Vagina (tissue), 2 donors: ENCODE results near the gene POU2F3. TPM values are rescaled to one million over a fixed set of nuclear protein-coding genes. Genes with fewer than 3 reads are reported as not detected.

ENCODE experiments used
- DNase-seq, 2 donors: peaks; one replicate each; pipeline ENCODE4 v3.0.0-alpha.2; 2017; ENCODE audit errors: extremely low spot score in 2 of 2
- H3K27ac ChIP-seq: fragments of 200-600 bp; sonication (generic); one replicate; pipeline ENCODE4 v1.5.1; 2019
- H3K27me3 ChIP-seq: fragments of 200-600 bp; sonication (generic); one replicate; pipeline ENCODE4 v1.5.1; 2019
- H3K36me3 ChIP-seq, 2 donors: fragments of 200-600 bp; sonication (generic); one replicate each; pipeline ENCODE4 v1.5.1; 2017 to 2019
- H3K4me1 ChIP-seq: fragments of 200-600 bp; sonication (generic); one replicate; pipeline ENCODE4 v1.5.1; 2019
- H3K4me3 ChIP-seq, 2 donors: fragments of 200-600 bp; sonication (generic); 1 replicate in 1 of 2; 2 replicates in 1 of 2; pipeline ENCODE4 v1.5.1; 2016 to 2019
- H3K9me3 ChIP-seq: fragments of 200-600 bp; sonication (generic); one replicate; pipeline ENCODE4 v1.5.1; 2019
- POLR2A ChIP-seq, 2 donors: fragments of 450-650 bp; IDR thresholded peaks; one replicate each; pipeline ENCODE4 v1.6.1; 2017; ENCODE audit warnings: antibody characterized with exemption in 2 of 2, mild to moderate bottlenecking in 2 of 2, moderate library complexity in 2 of 2
- POLR2AphosphoS5 ChIP-seq, 2 donors: sonication (generic); formaldehyde crosslinking; IDR thresholded peaks; one replicate each; pipeline ENCODE4 v1.9.0; 2017; ENCODE audit warnings: antibody characterized with exemption in 2 of 2, mild to moderate bottlenecking in 2 of 2, low read depth in 1 of 2; ENCODE audit not compliant: insufficient read depth in 1 of 2
- intact Hi-C: fragments of 100-400 bp; cut with DNase I; formaldehyde crosslinking; loops from one replicate; pipeline ENCODE4 v1.15.1; 2023
- total RNA-seq: library from RNA; depleted of rRNA; stranded (reverse); fragments of >200 nt; gene quantifications from one replicate; pipeline ENCODE4 v1.2.3, GENCODE V29; 2016
- TF ChIP-seq, protein P1 (sequence below), 3 experiments: fragments of 450-650 bp in 2 of 3; fragments of 200-600 bp in 1 of 3; sonication (generic) in 1 of 3; IDR thresholded peaks; one replicate each; pipeline ENCODE4 v1.5.1; 2017 to 2019; ENCODE audit warnings: antibody characterized with exemption in 3 of 3, mild to moderate bottlenecking in 2 of 3, moderate library complexity in 2 of 3

POU2F3 gene
- total RNA-seq, 1 donor from 2014 or later: 2.7 TPM

GRCh38 chr11:120350637-120351036 is 110.7 kb downstream of the POU2F3 start:
- H3K36me3 ChIP-seq: no peaks in the 10 kb centered on the region
- H3K27ac ChIP-seq: no peak overlapping the region
- H3K4me3 ChIP-seq: no peak overlapping the region
- H3K4me1 ChIP-seq: peaks cover 44% of the 10 kb centered on the region
- no peak for TF ChIP-seq POLR2A (IDR thresholded peaks at IDR 0.05)
- TF ChIP-seq, protein P1, sequence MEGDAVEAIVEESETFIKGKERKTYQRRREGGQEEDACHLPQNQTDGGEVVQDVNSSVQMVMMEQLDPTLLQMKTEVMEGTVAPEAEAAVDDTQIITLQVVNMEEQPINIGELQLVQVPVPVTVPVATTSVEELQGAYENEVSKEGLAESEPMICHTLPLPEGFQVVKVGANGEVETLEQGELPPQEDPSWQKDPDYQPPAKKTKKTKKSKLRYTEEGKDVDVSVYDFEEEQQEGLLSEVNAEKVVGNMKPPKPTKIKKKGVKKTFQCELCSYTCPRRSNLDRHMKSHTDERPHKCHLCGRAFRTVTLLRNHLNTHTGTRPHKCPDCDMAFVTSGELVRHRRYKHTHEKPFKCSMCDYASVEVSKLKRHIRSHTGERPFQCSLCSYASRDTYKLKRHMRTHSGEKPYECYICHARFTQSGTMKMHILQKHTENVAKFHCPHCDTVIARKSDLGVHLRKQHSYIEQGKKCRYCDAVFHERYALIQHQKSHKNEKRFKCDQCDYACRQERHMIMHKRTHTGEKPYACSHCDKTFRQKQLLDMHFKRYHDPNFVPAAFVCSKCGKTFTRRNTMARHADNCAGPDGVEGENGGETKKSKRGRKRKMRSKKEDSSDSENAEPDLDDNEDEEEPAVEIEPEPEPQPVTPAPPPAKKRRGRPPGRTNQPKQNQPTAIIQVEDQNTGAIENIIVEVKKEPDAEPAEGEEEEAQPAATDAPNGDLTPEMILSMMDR (IDR thresholded peaks at IDR 0.05): no peak
- no peak for TF ChIP-seq POLR2AphosphoS5 (IDR thresholded peaks at IDR 0.05; ENCODE audit: insufficient read depth in 1 of 2, low read depth in 1 of 2)
- no peaks in the 10 kb centered on the region for H3K9me3 ChIP-seq
- no peaks in the 10 kb centered on the region for H3K27me3 ChIP-seq
- intact Hi-C loops: no loop called here
- DNase-seq: no peak

DNA sequence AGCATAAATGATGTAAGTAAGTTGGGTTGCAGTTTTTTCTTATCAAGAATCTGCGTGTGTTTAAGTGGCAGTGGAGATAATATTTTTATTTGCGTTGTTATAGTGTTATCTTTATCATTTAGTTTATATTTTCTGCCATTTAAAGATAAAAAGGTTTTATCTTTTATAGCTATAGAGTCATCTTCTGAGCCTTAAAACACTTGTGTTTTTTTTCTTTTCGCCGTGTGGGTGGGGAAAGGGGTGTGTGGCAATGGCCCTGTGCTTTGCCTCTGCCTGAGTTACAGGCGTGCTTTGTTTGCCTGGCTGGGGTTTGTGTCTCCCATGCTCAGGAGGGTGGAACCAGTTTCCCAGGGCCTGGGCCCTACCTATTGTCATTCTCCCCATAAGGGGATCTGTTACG is 112.5 kb downstream of the POU2F3 start:
- H3K4me3 ChIP-seq: no peak overlapping the region
- no peaks in the 10 kb centered on the region for H3K27me3 ChIP-seq
- H3K9me3 ChIP-seq: no peaks in the 10 kb centered on the region
- TF ChIP-seq, protein P1 (IDR thresholded peaks at IDR 0.05): no peak
- no peak for TF ChIP-seq POLR2A (IDR thresholded peaks at IDR 0.05)
- no peak for TF ChIP-seq POLR2AphosphoS5 (IDR thresholded peaks at IDR 0.05; ENCODE audit: insufficient read depth in 1 of 2, low read depth in 1 of 2)
- intact Hi-C loops: no loop called here
- H3K36me3 ChIP-seq: no peaks in the 10 kb centered on the region
- no peak overlapping the region for H3K27ac ChIP-seq
- H3K4me1 ChIP-seq: peaks cover 43% of the 10 kb centered on the region
- DNase-seq: no peak

- Histone ChIP-seq H3K27ac (no peak overlapping the region), H3K4me3 (no peak overlapping the region), H3K36me3 (no peaks in the 10 kb centered on the region), H3K4me1 (peaks cover 40% of the 10 kb centered on the region), H3K9me3 (no peaks in the 10 kb centered on the region), H3K27me3 (no peaks in the 10 kb centered on the region)
- TF ChIP-seq POLR2A (IDR thresholded peaks at IDR 0.05): no peak
- TF ChIP-seq POLR2AphosphoS5 (IDR thresholded peaks at IDR 0.05; ENCODE audit: insufficient read depth in 1 of 2, low read depth in 1 of 2): no peak
- TF ChIP-seq, protein P1 (IDR thresholded peaks at IDR 0.05): no peak
- no peak for DNase-seq
- intact Hi-C loops: no loop called here
Observed at GRCh38 chr11:120354068-120354467, 114.1 kb downstream of the POU2F3 start.

- Histone ChIP-seq H3K36me3 (no peaks in the 10 kb centered on the region), H3K9me3 (no peaks in the 10 kb centered on the region), H3K4me3 (no peak overlapping the region), H3K27me3 (no peaks in the 10 kb centered on the region), H3K27ac (no peak overlapping the region), H3K4me1 (peaks cover 35% of the 10 kb centered on the region)
- intact Hi-C loops: no loop called here
- no peak for DNase-seq
- no peak for TF ChIP-seq POLR2A (IDR thresholded peaks at IDR 0.05)
- TF ChIP-seq, protein P1 (IDR thresholded peaks at IDR 0.05): no peak
- no peak for TF ChIP-seq POLR2AphosphoS5 (IDR thresholded peaks at IDR 0.05; ENCODE audit: insufficient read depth in 1 of 2, low read depth in 1 of 2)
Observed at GRCh38 chr11:120354779-120355178, 114.8 kb downstream of the POU2F3 start.

GRCh38 chr11:120357620-120358019 is 117.7 kb downstream of the POU2F3 start:
- Histone ChIP-seq H3K27me3 (no peaks in the 10 kb centered on the region), H3K4me3 (no peak overlapping the region), H3K4me1 (peaks cover 41% of the 10 kb centered on the region), H3K9me3 (no peaks in the 10 kb centered on the region), H3K27ac (no peak overlapping the region), H3K36me3 (no peaks in the 10 kb centered on the region)
- intact Hi-C loops: no loop called here
- TF ChIP-seq POLR2AphosphoS5 (IDR thresholded peaks at IDR 0.05; ENCODE audit: insufficient read depth in 1 of 2, low read depth in 1 of 2): no peak
- TF ChIP-seq, protein P1 (IDR thresholded peaks at IDR 0.05): no peak
- no peak for TF ChIP-seq POLR2A (IDR thresholded peaks at IDR 0.05)
- DNase-seq: no peak
